Hematopoietic multipotent progenitor cell treated with erythropoietin and hydrocortisone succinate and interleukin-3 and kit ligand, for 8 days (in vitro differentiated cells): Measurements from ENCODE around the gene PWWP2B.
A peak's percentile ranks its signal among the peaks of the same experiment; 100 is the strongest.
"Not testable (repeated sequence)": the region's sequence is repeated elsewhere in the genome, so short reads cannot be mapped to it uniquely, and the experiment has no call there.

Source experiments
- DNase-seq: peaks from one replicate; pipeline ENCODE4 v3.0.0-alpha.2; 2015

The PWWP2B gene

GRCh38 chr10:132363921-132364593, 32.9 kb upstream of the PWWP2B start:
- DNase-seq, result no peak

DNA sequence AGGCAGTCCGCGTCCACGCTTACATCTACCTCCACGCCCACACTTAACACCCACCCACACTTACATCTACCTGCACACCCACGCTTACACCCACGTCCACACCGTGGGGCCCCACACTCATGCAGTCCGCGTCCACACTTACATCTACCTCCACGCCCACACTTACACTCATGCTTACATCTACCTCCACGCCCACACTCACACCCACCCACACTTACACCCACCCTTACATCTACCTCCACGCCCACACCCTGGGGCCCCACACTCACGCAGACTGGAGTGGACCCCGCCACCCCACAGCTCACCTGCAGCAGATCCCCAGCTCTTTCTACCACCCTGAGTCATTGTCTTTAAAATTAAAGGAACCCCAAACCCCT, 32.4 kb upstream of the PWWP2B start:
- DNase-seq, result no peak

DNA sequence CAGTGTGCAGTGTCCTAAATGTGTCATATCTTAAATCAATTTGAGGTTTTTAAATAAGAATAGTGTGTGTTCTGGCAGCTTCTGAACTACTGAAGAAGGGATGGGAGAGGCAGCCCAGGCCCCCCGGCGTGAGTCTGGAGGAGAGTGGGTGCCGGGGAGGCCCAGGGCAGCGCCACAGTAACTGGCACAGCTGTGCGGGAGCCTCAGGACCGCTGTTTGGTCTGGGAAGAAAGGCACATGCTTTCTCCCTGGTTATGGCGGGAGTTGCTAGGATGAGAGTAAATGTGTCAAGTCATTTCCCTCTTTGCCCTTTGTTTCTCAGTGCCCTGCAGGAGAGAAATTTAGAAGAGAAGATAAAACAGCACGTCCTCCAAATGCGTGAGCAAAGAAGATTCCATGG, 31.9 kb upstream of the PWWP2B start:
- no peak for DNase-seq

DNA sequence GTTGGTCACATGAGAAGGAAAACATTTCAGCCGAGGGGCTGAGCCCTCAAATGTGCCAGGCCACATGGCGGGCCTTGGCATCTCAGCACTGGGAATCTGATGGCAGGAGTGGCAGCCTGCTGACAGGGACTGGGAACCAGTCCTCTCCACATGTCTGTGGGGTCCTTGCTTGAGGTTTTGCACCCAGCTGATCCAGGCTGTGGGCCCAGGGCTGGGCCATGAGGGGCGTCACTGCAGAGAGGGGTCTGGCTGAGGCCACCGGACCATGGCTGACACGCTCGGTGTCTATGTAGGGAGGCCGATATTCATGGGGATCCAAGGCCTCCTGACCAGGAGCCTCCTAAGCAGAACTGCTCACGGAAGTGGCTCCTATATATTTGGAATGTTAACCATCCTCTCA, 31.0 kb upstream of the PWWP2B start:
- no peak for DNase-seq

GRCh38 chr10:132366499-132366898, 30.5 kb upstream of the PWWP2B start:
- DNase-seq, result no peak

GRCh38 chr10:132368391-132368790, 28.6 kb upstream of the PWWP2B start:
- DNase-seq, result no peak

DNA sequence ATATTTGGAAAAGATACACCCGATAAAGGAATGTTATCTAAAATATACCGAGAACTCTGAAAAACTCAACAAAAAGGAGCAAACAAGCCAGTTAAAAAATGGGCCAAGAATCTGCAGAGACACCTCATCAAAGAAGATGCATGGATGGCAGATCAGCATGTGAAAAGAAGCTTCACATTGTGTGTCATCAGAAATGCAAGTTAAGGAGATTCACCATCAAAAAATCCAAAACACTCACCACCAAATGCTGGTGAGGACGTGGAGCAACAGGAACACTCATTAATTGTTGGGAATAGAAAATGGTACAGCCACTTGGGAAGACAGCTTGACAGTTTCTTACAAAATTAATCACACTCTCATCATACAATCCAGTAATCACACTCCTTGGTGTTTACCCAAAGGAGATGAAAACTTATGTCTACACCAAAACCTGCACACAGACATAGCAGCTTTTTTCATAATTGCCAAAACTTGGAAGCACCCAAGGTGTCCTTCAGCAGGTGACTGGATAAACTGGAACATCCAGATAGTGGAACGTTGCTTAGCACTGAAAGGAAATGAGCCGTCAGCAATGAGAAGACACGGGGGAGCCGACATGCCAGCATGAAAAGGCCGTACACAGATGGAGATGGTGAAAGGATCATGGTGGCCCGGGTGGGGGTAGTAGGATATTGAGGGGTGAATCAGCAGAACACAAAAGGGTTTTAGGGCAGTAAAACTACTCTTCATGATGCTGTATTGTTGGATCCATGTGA, 27.9 kb upstream of the PWWP2B start:
- no peak for DNase-seq

DNA sequence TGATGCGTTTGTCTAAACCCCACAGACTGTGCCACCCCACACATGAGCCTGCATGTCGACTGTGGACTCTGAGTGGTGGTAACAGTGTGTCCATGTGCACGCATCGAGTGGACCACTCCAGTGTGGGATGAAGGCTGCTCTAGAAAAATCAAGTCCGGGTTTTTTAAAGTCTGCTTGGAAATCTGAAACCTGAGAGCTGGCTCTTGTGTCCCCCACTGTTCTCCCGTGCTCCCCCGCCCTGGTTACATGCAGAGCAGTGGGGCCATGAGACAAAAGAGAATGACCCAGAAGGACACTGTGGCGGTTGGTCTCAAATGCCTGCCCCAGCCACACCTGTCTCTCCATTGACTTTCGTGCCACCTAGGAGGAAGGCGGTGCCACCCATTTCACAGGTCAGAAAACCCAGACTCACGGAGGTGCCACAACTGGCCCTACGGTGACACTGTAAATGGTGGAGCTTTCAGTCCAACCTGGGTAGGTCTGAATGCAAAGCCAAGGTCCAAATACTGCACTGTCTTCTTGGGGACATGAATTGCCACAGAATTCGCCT, 27.3 kb upstream of the PWWP2B start:
- no peak for DNase-seq

DNA sequence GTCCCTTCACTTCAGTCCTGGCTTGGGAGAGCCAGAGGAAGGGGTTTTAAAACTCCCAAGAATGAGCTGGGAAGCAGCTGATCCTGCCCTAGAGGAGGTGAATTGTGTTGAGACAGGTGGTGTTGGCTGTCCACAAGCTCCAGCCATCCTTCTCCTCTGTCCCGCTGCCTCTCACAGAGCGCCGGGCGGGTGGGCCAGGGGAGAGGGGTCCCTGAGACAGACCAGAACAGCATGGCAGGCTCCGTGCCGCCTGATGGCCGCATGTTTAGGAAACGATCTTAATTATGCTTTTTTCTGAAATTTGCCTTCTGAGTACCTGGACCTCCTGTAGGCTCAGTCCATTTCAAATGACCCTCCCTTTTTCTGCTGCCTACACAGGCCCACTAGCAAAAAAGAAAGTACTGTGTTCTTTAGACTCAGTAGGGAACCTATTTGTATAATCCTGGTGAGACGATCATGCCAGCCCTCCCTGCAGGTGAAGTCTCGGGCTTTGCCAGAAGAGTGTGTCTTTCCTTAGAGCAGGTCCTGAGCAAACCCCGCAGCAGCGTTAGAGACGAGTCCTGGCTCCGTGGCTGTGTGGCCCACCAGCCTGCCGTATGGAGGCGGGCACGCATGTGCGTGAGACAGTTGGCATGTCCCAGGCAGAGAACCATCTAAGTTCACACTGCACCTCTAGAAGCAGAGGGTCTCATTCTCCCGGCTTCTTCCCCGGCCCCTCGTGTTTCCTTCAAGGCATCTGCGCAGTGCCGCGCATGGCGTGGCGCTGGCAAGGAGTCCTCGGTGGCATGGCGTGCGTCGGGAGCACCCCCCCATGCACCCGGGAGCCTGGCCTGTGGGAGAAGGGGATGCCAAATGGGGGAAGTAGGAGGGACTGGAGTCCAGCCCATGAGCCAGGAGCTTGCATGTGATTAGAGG, 26.3 kb upstream of the PWWP2B start:
- no peak for DNase-seq

DNA sequence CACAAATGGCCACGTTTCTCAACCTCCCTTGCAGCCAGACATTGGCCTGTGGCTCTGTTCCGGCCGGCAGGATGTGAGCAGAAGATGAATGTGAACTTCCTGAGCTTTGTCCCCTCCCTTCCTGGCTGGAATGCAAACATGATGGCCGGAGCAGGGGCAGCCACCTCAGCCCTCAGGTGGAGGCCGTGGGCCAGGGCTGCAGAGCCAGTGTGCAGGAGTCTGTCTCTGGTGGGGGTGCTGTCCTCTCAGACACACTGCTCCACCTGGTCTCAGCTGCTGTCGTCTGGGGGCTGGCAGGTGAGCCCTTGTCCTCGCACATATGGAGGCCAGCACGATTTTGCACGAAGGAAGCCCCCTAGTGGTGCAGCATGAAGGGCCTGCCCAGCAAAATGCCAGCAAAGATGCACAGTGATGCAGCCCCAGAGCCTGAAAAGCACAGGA, 25.3 kb upstream of the PWWP2B start:
- no peak for DNase-seq

GRCh38 chr10:132372516-132373095, 24.4 kb upstream of the PWWP2B start:
- no peak for DNase-seq

GRCh38 chr10:132373241-132373955, 23.6 kb upstream of the PWWP2B start:
- no peak for DNase-seq

GRCh38 chr10:132374176-132374575, 22.8 kb upstream of the PWWP2B start:
- DNase-seq, result no peak

GRCh38 chr10:132374612-132375011, 22.4 kb upstream of the PWWP2B start:
- no peak for DNase-seq

GRCh38 chr10:132375116-132375794, 21.7 kb upstream of the PWWP2B start:
- no peak for DNase-seq

- no peak for DNase-seq
Measured at GRCh38 chr10:132375795-132376297, 21.2 kb upstream of the PWWP2B start.

- DNase-seq, result no peak
Measured at GRCh38 chr10:132376394-132376851, 20.6 kb upstream of the PWWP2B start.

GRCh38 chr10:132377326-132377725, 19.7 kb upstream of the PWWP2B start:
- no peak for DNase-seq

GRCh38 chr10:132379026-132379425, 18.0 kb upstream of the PWWP2B start:
- not testable (repeated sequence) for DNase-seq

GRCh38 chr10:132380986-132381385, 16.0 kb upstream of the PWWP2B start:
- DNase-seq, result not testable (repeated sequence)

GRCh38 chr10:132381741-132382140, 15.3 kb upstream of the PWWP2B start:
- DNase-seq, result peak; percentile 31
